HG03354 (cell line): ENCODE measurements around the gene ERICH6B.

Experiments used
- ATAC-seq: cut with Tn5 transposase; IDR thresholded peaks from one replicate; pipeline ENCODE4 v1.9.1; 2021; ENCODE audit warnings: mild to moderate bottlenecking; ENCODE audit not compliant: unreplicated experiment, poor library complexity, severe bottlenecking

ERICH6B gene

DNA sequence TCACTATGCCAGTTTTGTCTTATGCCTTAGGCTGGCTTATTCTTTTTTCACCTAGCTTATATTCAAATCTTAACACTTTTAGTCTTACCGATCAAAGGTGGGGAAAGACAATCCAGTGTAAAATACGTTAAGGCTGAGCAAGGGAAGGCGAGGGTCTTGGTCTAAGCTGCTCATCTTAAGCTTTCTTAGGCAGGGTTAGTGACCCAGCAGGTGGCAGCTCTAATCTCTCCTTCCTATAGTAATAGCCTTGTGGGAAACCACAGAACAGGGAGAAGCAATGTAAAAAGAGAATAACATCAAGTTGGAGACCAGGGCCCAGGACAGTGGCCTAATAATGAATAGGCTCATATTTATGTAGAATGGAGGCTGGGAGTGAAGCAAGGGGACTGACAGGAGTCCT lies 104.9 kb downstream of the ERICH6B start:
- no peak for ATAC-seq

DNA sequence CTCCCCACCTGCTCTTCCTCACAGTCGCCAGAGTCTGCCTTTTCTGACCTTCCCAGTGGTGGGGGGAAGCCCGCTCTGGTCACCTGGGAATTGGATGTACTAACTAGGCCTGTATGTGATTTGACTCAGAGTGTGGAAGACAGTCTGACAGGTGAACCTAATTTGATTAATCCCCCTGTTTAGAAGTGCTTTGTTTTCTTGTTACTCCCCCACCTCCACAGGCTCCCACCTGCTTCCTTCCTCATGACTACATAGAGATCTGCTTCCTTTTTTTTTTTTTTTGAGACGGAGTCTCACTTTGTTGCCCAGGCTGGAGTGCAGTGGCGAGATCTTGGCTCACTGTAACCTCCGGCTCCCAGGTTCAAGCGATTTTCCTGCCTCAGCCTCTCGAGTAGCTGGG lies 106.8 kb downstream of the ERICH6B start:
- ATAC-seq: no peak

DNA sequence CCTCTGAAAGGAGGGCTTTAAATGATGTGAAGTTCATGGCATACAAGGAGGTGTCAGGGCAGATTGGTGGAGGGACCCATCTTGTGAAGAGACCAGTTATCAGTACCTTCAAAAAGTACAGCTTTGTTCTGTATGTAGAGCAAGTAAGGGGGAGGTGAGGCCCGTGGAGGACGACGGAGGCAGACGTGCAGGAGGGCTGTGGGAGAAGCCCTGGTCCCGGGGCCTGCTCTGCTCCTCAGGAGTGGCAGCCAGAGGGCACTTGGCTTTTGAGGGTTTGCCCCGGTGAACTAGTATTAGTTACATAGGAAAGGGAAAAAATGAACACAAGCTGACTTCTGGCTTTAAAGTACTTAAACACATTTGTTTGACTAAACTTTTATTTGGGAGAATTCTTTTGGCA lies 108.7 kb downstream of the ERICH6B start:
- ATAC-seq: no peak

DNA sequence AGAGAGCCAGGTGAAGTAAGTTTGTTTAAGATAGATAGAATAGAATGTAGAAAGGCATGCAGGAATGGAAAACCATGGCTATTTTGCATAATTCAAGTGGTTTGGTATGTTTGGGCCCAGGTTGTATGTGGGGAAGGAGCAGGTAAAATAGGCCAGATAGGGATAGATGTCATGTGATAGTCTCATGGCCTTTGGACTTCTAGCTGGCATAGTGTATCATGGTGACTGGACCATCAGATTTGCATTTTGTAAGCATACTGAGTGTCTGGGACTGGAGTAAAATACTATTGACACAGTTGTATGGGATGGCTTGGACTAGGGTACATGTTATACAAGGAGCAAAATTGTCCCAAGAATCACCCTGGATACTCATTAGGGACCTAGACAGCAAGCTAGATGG lies 111.9 kb downstream of the ERICH6B start:
- no peak for ATAC-seq

DNA sequence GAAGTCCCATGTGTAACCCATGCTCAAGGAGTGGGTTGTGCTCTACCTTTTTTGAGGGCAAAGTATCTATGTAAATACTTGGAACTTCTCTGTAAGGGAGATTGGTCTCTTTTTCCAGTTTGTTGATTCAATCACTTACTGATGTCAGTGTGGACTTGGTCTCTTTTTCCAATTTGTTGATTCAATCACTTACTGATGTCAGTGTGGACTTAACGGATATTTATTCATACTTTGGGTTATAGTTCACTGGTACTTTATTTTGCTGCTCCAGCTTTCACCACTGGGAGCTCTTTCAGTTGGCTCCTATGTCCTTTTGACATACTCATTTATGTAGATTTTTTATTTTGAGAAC lies 114.4 kb downstream of the ERICH6B start:
- no peak for ATAC-seq

DNA sequence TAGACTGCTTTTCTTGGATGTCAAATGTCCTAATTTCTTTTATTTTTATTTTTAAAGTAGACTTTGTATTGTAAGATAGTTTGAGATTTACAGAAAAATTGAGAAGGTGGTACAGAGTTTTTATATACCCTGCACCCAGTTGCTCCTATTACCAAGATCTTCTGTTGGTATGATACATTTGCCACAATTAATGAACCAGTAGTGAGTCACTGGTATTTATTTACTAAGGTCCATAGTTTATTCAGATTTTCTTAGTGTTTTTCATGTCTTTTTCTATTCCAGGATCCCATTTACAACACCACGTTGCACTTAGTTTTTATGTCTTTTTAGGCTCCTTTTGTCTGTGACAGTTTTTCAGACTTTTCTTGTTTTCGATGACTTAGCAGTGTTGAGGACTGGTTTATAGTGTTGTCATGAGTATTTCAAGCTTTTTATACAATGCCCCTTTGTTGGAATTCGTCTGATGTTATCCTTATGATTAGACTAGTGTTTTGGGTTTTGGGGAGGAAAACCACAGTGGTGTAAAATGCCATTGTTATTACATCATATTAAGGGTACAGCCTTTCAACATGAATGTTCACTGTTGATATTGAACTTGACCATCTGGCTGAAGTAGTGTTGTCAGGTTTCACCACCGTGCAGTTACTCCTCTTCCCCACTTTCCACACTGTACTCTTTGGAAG lies 114.9 kb downstream of the ERICH6B start:
- no peak for ATAC-seq

DNA sequence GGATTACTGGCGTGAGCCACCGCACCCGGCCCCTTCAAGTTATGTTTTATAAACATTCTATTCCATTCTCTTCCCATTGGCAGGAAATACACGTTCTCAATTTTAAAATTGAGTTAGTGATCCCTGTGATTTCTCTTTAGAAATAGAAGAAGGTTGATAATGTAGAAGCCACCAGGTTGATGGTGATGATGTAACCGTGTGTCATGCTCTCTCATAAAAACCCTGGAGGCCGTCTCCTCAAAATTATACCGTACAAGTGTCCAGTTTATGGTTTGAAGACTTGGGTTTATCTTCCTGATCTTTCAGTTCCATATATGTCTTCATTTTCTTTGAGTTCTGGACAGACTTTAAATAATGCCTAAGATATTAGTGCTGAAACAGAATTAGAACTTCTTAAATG lies 118.6 kb downstream of the ERICH6B start:
- no peak for ATAC-seq

DNA sequence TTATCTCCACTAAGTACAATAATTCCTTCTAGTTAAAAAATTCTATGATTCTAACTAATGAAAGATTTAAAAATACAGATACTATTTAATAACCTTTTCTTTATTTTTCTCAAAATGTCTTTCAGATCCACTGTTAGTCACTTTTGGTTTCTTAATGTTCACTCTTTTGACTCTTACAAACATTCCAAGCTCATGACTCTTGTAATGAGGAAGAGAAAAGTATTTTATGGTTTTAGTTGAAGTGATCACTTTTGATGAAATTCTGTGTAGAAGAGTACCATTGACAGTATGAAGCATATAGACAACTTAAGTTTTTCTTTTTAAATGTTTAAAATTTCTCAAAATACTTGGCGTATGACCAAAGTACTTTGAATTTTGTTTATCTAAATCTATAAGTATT lies 123.0 kb downstream of the ERICH6B start:
- ATAC-seq: no peak
